Activated CD8-positive, alpha-beta memory T cell treated with anti-CD3 and anti-CD28 coated beads for 1 hour (primary cell): ENCODE data around the gene COL8A1.
"Not testable (repeated sequence)": the region's sequence is repeated elsewhere in the genome, so short reads cannot be mapped to it uniquely, and the experiment has no call there.

Experiments used
- DNase-seq, 2 donors: peaks; one replicate each; pipeline ENCODE4 v3.0.0-alpha.2; 2020; ENCODE audit warnings: low read depth in 1 of 2; ENCODE audit errors: extremely low read depth in 1 of 2

COL8A1 gene

DNA sequence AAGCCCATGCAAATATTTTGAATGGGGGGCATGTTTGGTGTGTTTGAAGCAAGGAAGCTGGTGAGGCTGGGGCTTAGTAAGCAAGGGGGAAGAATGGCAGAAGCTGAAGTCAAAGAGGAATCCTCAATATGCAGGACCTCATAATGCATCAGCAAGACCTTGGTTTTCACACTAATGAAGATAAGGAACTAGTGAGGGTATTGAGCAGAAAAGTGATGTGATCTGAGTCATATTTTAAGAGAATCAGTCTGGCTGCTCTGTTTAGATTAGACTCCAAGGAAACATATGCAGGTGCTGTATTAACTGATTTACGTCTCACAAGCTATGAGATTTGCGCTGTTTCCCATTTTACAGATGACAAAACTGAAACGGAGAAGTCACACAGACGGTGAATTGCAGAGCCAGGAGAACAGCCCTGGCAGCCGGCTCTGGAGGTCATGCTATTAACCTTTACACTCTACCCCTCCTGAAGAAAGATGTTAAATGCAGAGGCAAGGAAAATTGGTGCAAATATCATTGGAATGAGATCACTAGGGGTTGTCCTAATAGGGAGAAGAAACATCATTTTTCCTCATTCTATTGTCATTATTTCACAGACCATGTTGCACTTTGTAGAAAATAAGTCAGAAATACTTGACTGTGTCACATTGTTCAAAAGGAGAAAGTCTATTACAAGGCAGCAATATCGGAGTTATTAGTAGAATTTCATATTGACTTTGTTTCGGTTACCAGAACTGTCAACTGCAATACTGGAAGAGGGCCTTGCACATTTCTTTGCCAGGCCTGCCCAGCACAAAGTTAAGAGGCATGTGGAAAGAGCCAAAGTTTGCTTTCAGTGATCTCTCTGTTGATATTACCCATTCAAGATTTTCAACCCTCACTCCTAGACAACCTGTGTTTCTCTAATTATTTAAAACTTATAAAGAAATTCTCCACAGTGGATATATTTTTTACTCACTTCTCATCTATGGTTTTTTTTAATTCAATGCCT, 64.9 kb downstream of the COL8A1 start:
- DNase-seq: no peak

DNA sequence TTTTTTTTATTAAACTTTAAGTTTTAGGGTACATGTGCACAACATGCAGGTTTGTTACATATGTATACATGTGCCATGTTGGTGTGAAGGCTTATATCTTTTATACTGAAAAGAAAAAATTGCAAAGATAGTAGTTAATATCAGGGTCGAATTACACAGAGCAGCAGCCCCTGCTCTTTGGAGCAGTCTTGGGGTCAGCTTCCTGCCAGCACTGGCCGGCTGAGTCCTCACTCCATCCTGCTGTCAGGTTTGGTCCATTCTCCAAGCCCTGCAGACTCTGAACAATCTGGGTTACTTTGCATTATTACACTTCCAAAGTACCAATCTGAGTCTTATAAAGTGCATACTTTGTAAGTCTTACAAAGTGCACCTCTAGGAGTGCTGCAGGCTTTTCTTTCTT, 66.0 kb downstream of the COL8A1 start:
- DNase-seq: no peak

- DNase-seq: no peak
Observed at GRCh38 chr3:99706410-99706809, 68.0 kb downstream of the COL8A1 start.

GRCh38 chr3:99708207-99708745, 69.9 kb downstream of the COL8A1 start:
- DNase-seq: no peak

DNA sequence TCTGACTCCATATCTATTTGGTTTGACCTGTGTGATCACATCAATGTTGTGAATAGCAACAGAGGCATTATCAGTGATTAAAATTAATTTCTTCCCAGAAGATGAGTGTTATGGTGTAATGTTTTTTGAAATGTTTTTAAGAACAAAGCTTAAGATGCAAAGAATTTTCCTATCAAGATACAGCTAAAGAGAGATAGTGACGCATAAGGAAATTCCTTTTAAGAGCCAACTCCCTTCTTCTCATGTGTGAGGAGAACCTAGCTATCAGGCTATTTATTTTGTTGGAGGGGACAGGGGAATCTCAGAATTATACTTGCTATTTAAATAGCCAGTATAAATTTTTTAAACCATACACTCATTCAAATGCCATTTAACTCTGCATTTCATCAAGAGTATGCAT, 71.3 kb downstream of the COL8A1 start:
- DNase-seq: no peak

- no peak for DNase-seq
Observed at GRCh38 chr3:99710094-99710493, 71.7 kb downstream of the COL8A1 start.

DNA sequence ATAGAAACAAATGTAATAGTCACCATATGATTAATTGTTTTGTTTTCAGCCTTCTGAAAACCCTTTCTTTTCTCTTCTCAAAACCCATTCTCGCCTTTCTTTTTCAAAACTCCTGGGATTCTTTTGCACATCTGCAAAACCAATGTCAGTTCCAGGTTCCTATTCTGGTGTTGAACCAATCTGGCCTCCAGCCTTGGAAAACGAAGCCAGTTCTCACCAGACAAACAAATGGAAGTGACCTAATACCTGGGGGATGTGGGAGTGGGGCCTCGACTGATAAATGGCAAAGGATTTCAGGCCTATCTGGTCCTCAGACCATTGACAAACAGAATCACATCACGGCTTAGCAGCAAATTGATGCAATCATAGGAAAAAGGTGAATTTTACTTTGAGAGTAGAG, 73.0 kb downstream of the COL8A1 start:
- DNase-seq: no peak

GRCh38 chr3:99712291-99712954, 74.0 kb downstream of the COL8A1 start:
- no peak for DNase-seq

DNA sequence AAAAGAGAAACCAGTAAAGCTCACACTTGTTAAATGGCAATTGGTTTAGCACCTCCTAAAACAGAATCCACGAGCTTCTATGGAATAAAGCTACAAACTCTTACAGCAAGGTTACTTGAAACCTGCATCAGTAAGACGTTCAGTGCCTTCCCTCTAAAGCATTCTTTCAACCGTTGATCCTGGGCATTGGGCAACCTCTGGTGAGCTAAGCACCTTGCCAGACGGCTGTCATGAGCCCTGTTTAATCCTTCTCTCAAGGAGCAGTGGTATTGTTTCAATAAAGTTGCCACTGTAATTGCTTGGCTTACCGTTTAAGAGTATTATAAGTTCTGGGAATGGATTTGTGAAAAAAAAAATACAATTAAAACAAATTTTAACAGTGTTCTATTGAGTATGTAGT, 75.0 kb downstream of the COL8A1 start:
- DNase-seq: no peak

DNA sequence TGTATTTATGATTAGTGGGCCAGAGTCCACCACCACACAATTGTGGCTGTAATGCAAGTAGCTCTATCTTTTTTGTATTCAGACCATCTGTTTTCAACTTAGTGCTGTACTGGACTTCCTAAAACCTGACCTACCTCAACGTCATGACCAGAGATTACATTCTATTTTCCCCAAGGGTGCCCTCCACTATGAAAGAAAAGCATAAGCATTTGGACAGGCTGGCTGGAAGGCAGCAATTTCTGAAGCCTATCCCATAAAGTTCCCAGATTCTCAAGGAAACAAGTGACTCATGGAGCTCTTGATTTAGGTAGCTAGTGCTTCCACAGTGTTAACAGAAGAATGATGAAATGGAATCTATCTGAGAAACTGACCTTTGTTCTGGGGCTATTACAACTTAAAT, 75.8 kb downstream of the COL8A1 start:
- no peak for DNase-seq

- DNase-seq: no peak
Observed at GRCh38 chr3:99714575-99714974, 76.2 kb downstream of the COL8A1 start.

- DNase-seq: no peak
Observed at GRCh38 chr3:99716463-99716995, 78.1 kb downstream of the COL8A1 start.

DNA sequence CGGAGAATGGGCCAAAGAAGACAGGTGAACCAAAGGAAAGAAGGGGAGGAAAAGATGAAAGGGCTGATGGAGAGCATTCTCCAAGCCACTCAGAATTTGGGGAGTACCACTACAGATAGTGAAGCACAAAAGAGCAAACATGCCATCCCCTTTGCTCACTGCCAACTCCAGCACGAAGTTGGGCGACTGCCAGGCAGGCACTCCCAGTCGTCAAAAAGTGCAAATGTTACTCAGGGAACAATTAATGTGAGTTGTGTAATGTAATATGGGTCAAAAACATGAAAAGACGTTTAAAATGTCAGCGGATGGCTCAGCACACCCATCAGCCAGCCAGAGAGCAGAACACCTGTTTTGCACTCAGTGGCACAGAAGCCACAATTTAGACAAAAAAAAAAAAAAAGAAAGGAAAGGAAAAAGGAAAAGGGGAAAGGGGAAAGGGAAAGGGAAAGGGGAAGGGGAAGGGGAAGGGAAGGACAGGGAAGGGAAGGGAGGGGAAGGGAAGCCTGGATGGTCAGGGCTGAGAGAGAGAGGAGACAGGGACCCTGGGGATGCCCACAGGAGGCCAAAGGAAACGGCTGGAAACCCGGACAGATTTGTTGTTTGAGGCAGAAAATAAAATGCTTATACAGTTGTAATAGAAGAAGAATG, 82.7 kb downstream of the COL8A1 start:
- no peak for DNase-seq

GRCh38 chr3:99721633-99722007, 83.2 kb downstream of the COL8A1 start:
- no peak for DNase-seq

DNA sequence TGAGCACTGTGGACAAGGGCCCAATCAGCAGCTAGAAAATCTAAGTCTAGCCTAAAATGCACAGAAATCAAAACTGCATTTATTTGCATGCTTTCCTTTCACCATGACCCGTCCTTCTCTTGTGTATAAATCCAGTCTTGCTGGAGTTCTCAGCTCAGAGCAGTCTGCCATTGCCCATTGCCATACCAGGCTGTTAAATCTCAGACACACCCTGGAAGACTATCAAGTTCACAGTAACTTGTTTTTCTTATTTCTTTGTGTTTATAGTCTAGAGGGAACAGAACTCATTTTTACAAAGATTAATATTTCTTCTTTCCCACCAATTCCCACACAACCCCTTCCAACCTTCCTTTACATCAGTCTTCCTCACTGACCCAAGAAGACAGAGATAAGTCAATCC, 85.9 kb downstream of the COL8A1 start:
- no peak for DNase-seq

GRCh38 chr3:99730870-99731269, 92.5 kb downstream of the COL8A1 start:
- DNase-seq: no peak

- DNase-seq: no peak
Observed at GRCh38 chr3:99731499-99731898, 93.1 kb downstream of the COL8A1 start.

- DNase-seq: not testable (repeated sequence)
Observed at GRCh38 chr3:99740371-99740770, 102.0 kb downstream of the COL8A1 start.

DNA sequence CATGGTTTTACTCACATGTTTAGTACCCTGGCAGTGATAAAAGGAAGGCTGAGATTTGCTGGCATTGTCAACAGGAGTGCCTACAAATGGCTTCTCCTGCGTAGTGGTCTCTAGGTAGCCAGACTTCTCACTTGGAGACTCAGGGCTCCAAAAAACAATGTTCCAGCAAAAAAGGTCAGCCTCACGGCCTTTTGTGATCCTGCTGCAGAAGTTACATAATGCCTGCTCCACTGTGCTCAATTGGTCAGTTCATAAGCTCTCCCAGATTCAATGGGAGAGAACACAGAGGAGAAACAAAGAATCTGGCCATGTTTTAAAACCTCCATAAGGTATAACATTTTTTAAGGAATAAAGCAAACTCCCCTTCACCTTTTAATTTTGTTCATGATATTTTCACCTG, 103.2 kb downstream of the COL8A1 start:
- DNase-seq: no peak

DNA sequence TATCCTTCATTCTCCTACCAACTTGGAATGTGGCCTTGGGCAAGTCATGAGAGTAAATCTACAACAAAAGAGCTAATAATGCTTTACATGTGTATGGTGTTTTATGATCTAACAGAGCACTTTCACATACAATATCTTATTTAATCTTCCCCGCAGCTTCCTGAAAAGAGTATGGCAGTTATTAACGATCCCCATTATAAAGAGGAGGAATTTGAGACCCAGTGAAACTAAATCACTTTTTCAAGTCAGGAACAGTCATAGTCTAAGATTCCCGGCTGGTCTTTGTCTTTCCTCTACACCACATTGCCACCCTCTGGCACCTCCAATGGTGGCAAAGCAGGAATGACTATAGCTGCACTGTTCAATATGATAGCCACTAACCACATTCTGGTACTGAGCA, 109.5 kb downstream of the COL8A1 start:
- no peak for DNase-seq

DNA sequence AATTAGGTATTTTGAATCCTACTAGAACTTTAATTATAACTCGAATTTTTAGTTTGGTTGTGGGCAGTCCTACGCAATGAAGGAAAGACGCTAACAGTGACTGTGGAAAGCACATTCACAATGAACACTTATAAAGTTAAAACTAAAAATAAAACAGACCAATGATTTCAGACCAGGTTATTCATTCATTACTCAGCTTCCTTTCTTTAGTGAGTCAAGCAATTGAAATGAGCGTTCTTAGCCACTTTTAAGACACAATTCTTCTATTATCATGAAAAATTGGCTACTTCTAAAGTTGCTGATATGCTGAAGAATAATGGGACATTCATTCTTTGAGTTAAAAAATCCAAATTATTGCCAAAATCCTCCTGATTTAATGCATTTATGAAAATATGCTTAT, 113.3 kb downstream of the COL8A1 start:
- DNase-seq: no peak
